ENCODE results near the gene ATXN7.

Gene ATXN7

DNA sequence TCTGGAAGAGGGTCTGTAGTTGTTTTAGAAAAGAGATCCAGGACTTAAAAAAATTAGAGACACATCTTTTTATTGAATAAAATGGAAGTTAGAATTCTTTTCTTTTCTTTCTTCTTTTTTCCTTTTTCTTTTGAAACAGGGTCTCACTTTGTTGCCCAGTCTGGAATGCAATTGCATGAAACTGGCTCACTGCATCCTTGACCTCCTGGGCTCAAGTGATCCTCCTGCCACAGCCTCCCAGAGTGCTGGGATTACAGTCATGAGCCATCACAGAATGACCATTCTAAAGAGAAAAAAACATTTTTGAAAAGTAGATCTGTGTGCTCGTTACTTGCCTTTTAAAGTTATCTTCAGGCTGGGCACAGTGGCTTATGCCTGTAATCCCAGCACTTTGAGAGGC is 3.6 kb downstream of the ATXN7 start:
- no peak for DNase-seq

DNA sequence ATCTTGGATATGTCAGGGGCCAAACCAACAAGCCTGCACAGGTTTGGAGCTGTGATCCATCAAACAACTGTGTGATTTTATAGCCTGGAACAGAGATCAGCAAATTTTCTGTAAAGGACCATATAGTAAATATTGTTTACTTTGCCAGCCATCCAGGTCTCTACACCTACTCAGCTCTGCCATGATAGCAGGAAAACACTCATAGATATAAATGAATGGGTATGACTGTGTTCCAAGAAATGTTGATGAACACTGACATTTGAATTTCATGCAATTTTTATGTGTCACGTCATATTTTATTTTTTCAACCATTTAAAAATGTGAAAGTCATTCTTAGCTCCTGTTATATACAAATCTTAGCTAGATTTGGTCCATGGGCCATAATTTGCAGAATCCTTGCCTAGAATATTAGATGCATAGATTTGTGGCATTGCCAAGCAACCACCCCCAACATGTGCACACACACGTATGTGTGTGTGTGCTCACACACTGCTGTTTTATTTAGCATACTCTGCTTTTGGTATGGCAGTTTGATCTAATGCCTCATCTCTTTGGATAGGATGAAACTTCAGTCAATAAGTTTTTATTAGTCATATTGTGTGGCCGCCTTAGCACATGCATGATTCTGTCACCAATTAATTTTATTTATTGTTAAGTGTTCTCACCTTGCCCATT is 6.4 kb downstream of the ATXN7 start:
- DNase-seq, result no peak

DNA sequence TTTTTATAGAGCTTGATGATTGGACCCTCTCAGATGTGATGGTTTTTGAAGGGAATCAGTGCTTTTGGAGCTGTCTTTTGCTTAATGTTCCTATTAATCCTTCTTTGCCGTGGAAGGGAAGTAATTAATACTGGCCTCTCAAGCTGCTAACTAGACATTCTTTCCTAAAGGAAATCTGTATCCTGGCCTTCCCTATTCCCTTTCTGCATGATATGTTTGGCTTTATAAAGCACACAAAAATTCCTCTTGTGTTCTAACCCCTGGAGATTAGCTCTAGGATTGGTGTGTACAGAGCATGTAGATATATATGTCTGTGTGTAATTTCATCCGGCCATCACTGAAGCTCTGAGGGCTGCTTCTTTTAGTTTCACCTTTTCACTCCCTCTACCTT is 6.9 kb downstream of the ATXN7 start:
- no peak for DNase-seq

DNA sequence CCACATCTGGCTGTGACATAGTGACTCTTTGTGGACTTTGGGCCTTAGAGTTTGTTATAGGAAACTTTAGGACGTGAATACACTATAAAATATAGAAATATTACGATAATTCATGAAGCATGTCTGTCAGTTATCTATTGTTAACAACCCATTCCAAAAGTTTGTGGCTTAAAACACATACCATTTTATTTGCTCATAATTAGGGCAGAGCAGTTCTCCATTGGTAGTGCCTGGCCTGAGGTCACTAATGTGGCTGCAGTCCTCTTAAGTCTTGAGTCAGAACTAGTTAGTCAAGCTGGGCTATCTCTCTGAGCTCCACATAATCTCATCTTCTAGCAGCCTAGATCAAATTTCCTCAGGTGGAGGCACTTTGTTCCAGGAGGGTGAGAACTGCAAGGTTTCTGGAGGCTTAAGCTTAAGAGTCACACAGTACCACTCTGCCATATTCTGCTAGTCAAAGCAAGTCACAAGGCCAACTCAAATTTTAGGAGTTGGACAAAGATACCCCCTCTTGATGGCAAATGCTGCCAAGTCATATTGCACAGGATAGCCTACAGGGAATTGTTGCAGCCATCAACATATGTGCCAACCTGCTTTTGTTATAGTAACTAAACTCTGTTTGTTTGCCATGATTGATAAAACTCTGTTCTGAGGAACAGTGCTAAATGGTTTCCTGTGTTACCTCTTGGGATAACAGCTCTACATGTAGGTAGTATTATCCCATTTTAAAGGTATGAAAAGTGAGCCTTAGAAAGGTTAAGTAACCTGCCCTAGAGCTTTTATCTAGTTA is 8.7 kb downstream of the ATXN7 start:
- DNase-seq, result no peak

DNA sequence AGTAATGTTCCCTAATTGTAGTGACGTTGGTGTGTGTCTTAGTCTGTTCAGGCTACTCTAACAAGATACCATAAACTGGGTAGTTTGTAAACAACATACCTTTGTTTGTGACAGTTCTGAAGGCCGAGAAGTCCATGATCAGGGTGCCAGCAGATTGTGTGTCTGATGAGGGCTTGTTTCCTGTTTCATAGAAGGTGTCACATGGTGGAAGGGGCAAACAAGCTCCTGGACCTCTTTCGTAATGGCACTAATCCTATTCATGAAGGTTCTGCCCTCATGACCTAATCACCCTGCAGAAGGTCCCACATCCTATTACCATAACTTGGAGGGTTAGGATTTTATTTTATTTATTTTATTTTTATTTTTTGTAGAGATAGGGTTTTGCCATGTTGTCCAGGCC is 11.1 kb downstream of the ATXN7 start:
- DNase-seq, result no peak

DNA sequence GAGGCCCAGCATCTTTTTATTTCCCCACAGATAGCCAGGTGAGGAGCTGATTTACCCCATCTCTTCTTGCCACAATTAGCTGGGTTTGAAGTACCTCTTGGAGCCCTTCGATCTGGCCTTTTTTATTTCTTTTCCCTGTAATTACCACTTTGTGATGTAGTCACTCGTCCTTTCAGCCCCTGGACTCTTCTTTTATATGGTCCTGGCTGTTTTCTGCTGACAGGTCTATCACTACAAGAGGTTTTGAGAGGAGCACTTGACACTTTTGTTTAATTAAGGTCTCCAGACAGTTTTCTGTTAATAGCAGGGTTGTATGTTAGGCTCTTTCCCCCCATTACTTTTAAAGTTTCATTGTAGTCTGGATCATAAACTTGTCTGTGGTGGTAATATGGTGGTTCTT is 11.8 kb downstream of the ATXN7 start:
- no peak for DNase-seq

DNA sequence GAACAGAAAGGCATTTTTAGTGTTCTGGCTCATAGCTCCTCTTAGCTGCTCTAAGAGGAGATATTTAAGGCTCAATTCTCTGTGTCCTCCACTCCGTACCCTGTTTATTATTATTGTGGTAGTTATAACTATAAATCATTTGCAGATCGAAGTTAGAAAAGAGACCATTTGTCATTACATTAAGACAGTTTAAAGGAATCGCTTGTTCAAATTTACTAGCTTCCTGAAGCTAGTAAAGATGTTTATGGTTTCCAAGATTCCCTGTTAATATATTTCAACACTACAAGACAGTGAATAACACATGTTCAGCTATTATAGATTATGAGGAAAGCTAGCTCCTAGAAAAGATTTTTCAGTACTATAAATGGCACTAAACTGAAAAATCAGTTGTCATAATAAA is 12.6 kb downstream of the ATXN7 start:
- DNase-seq, result no peak

DNA sequence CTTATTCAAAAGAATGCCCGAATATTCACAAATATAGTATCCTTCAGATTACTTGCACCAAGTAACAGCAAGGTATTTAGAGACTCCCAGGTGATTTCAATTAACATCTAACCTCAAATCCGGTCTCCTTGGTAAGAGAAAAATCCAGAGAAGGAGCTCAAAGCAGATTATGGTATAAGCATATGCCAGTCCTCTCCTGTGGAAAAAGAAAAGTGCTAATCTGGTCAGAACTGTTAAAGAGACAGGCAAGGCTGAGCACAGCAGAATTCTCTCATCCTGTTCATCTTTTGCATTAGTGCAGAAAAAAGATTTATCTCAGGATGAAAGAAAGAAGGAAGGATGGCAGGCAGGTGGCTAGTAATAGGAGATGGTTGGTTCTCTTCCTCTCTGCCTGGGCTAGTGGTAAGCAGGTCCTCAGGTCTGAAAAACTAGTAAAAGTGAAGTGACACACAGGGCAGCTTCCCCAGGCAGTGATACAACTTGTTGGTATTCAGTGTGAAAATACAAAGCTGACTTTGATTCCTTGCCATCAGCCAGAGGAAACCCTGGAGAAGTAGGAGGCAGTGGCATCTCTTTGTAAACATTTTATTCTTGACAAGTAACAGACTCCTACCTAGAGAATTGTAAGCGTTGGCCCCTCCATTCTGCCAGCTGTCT is 14.2 kb downstream of the ATXN7 start:
- DNase-seq, result no peak

DNA sequence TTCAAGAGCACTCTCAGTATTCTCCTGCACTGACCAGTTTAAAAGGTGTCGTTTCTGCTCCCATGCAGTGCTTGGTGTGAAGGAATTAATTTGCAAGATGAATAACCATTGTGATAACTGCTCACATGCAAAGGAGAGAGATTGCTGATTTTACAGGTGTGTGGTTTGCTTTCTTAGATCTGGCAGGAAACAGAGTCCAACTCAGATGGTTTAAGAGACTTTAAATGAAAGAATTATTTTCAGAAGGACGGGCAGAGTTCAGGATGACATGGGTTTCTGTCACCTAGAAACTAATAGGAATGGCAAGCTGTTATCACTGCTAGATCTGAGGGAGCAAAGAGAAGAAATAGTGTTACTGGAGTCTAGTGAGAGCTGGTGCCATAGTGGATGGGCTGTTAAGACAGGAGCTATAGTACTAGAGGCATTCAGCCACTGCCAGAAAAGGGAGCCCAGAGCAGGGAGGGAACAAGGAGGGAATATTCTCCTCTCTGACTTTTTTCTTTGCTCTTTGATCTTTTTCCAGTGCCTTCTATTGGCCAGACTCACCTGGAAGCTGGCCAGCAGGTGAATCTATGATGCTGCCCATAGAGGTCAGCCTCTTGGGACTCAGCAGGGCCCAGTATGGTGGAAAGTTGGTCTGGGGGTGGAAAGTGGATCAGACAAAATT is 14.9 kb downstream of the ATXN7 start:
- DNase-seq, result no peak

DNA sequence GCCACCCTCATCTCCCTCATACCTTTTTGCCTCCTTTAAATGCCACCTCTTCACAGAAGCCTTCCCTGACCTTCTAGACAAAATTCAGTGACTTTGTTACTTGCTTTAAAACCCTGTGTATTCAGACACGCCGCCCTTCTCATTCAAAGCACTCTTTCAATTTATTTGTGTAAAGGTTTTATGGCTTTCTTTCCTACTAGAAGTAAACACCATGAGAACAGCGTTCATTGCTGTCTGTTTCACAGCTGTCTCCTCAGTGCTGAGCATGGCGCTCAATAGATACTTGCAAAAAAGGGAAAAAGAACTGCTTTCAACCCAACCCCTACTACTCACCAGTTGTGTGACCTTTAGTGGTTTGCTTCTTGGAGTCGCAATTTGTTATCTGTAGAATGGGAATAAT is 17.0 kb downstream of the ATXN7 start:
- DNase-seq, result no peak

DNA sequence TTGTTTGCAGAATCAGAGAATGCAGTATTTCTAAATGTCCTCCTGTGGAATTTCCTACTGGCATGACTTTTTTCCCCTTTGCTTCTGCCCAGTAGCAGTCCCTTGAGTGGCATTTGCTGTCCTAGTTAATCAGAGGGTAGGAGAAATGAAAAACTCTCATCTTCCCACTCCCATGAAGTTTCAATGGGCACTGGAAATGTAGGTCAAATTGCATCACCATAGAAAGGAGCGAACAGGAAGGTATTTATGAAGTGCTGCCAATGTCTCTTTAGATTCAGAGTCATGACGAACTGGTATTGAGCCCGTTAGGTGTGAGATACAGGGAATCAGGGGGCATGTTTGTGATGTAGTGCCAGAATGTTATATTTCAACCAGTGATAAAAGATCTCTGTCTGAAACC is 23.2 kb downstream of the ATXN7 start:
- DNase-seq, result no peak

DNA sequence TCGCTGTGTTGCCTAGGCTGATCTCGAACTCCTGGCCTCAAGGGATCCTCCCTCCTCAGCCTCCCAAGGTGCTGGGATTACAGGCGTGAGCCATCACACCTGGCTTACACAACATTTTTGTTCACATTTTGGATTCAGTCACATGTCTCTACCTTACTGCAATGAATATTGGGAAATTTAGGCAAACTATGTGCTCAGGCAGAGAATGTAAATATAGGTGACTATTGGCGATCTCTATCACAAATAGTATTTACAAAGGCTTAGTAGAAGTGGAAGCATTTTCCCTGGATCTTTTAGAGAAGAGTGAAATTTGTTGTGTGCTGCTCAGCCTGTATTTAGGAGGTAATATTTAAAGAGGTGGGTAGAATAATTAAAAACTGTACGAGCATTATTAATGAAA is 27.9 kb downstream of the ATXN7 start:
- no peak for DNase-seq

DNA sequence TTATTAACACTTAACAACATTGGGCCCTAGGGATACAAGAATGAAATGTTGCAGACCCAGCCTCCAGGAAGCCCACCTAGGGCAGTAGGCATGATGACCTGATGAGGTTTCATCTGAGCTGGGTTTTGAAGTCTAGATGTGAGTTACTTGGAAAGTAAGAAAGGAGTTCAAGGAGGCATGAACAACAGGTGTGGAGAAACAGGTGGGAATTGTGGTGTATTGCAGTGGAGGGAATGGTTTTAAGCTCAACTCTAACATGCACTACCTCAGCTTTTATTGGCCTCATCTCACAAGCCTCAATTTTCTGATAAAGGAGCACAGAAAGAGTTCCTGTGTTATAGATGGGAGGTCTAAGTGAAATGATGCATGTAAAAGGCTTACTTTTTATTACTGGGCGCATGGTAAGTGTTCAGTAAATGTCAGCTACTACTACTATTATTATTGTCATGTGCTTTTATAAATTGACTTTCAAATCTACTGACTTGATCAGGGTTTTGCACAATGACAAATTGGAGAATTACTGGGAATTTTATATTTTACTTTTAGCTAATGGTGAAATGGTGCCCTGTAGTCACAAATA is 29.2 kb downstream of the ATXN7 start:
- DNase-seq, result no peak

DNA sequence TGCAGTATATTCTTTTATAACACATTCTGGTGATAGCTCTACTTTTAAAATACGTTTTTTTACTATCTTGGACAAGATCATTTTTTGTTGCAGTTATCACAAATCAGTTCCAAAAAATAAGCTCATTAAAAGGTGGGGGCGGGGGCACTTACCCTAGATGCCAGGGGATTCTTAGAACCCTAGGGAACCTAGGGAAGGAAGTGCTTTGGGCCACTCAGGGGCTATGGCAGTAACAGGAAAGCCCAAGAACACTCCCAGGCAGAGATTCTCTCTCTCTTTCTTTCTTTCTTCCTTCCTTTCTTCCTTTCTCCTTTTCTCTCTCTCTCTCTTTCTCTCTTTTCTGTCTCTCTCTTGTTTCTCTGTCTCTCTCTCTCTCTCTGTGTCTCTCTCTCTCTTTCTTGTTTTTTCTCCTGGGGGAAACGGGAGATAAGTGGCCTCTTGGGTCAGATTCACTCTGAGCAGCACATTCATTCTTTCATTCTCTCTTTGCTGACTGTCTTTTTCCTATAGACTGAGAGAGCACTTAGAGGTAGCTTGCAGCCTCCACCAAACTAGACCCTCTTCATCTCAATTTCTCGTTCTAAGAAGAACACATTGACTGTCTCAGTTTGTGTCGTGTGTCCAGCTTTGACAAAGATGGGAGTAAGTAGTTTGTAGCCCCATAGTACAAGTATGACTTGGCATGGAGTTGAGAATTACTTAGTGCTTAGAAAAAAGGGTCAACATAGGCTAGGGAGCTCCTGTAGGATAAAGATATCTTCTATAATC is 31.9 kb downstream of the ATXN7 start:
- no peak for DNase-seq

DNA sequence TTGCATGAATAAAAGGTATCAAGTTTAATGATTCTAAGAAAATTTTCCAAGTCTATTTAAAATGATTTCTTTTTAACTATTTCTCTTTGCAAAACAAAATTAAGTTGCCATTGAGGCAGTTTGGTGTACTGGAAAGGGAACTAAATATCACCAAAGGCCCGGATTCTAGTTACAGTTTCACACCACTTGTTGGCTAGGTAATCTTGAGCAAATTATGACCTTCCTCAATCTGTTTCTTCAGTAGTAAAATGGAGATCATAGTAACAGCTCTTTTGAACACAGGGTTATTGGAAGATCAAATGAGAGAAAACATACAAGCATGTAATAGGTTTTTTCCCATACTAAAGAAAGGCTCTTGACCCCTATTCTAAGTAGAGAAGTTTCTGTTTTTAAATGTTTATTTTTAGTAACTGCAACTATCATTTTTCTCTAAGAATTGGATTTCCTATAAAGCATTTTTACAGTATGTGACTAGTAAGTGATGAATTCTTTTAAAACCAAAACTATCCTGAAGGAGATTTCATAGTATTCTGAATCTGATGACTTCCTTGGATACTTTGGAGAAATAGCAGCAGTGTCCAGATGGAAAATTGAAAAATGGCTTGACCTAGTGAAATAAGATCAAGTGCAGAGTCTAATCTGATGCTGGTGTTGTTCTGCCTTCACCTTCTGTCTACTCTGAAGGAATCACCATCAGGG is 32.8 kb downstream of the ATXN7 start:
- no peak for DNase-seq

DNA sequence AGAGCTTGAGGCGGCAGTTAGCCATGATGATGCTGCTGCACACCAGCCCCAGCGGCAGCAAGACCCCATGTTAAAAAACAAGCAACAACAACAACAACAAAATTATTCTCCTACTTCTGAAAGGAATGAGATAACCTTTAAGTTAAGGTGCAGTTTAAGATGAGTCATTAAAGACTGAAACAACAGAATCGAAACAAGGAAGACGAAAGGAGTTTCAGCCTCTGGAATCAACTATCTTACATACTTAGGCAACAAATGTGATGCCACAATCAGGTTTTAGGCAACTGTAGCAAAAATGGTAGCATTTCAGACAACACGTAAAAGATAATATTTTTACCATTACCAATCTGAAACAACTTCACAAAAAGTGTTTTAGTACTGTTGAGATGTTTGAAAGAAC is 36.3 kb downstream of the ATXN7 start:
- no peak for DNase-seq

DNA sequence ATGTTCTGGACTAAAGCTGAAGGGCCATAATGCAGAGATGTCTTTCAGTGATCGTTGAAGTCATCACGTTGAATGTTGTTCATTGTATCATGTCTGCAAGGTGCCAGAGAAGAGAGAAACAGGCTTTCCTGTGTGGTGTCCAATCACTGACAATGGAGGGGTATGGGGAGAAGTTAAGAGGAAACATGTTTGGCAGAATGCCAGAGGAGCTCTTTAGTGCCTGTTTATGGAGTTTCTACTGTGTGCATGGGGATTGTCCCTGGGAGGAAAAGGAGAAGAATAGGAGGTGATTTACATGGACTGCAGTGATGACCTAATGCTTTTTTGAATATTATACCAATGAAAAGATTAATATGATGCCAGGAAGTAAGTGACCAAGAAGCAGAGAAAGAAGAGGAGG is 36.8 kb downstream of the ATXN7 start:
- no peak for DNase-seq

DNA sequence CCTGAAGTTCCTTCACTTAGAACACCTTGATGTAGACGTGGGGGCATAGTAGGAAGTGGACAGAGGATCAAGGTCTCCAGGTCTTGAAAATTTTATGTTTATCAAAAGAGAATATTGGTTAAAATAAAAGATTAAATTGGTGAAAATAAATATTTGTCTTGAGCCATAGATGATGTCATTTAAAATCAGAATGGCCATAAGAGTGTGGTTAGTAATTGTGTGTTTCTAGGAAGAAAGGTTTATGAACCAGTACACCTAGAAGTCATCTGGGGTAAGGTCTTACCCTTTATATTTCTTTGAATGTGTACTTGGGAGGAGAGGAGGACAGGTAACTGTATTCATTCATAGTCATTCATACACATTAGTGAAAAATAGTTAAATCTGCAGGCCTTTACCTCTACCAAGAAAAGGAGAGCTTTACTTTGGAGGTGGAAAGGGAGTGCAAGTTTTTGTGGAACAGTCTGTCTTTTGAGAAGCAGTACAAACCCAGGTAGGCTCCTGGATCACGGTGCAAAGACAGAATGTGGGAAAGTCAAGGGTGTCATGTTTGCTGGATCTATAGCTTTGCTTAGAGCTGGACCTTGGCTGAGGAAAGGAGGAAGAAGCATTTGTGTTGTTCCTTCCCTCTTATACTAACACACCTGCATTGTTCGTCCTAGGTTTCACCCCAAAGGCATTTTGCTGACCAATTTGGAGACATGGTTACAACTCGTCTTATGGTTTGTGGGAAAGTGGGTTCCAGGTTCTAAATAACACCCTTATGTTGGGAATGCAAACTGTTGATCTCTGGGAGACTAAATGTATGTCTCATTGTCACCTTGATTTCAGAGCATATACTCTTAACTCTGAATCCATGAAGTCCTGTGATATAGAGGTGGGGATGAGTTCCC is 42.3 kb downstream of the ATXN7 start:
- no peak for DNase-seq

DNA sequence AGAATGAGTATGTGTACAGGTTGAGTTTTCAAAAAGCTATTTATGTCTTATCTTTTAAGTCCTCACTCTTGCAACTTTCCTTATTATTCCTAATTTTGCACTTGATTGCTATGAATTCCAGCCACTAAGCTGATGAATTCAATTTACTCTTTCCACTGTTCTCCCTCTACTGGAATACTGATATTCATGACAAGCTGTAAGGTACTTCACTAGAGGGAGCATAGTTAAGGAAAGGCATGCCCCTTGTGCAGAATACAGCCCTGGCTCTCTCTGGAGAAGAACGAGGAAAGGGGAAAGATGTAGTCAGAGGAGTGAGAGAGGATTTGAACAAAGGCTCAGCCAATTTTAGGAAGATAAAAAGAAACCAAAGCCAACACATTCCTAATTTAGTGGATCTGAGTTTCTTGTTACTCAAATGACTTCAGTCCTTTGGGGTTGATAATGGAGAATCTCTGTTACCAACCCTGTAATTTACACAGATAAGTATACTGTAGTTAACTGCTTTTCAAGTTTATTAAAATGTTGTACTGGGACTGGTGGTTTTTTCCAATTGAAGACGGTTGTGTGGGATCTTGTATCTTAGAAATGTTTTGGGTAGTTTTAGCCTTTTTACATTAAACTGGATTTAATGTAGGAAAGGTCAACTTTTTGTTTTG is 44.5 kb downstream of the ATXN7 start:
- DNase-seq, result no peak

DNA sequence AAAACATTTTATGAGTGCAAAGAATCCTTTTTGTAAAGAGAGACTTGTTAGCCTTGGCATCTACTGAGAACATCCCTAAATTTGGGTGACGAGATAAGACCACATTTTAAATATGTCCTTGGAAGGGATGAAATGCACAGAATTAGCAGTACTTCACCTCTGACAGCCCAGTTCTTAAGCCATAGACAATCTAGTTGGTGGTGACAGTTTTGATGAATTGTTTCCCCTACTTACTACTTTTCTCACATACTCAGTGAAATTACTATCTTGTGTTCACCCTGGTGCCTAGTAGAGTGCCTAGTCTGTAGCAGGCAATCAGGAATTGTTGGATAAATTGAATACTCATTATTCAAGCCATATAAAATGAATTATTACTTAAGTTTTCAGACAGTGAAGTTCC is 45.1 kb downstream of the ATXN7 start:
- no peak for DNase-seq

Data from DMS 273 treated with DMSO at 0.1 percent for 48 hours (cell line).